IPS-18c (cell line): ENCODE data around the gene TSPAN18.
A peak's percentile ranks its signal among the peaks of the same experiment; 100 is the strongest.

Source experiments
- H3K4me3 ChIP-seq: 2 replicates; pipeline ENCODE4 v1.7.0; 2013; ENCODE audit warnings: low read depth, mild to moderate bottlenecking, low read length, moderate library complexity; ENCODE audit not compliant: insufficient read depth
- H3K9me3 ChIP-seq: one replicate; pipeline ENCODE4 v1.6.1; 2013; ENCODE audit warnings: mild to moderate bottlenecking, low read length, moderate library complexity; ENCODE audit not compliant: control insufficient read depth, insufficient read depth

TSPAN18 gene

DNA sequence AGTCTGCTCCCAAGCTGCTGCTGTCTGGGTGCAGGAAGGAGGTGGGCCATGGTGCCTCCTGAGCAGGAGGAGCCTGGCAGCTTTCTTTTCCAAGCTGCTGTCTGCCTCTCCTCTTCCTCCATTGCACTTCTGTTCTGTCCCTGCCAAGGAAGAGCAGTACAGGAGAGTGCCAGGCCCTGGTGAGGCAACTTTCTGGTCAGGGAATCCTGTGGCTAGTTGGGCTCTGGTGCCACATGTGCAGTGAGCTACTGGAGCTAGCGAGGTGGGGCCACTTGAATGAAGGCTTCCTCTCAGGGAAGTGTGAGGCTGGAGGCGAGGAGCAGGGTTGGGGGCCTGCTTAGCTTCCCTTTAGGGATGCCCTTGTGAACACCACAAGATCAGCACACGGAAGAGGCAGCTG, 90.0 kb downstream of the TSPAN18 start:
- Histone ChIP-seq H3K4me3 (no peak overlapping the region), H3K9me3 (no peaks in the 10 kb centered on the region)

GRCh38 chr11:44817207-44817949, 90.6 kb downstream of the TSPAN18 start:
- Histone ChIP-seq H3K9me3 (no peaks in the 10 kb centered on the region), H3K4me3 (no peak overlapping the region)

GRCh38 chr11:44818110-44818509, 91.3 kb downstream of the TSPAN18 start:
- Histone ChIP-seq H3K9me3 (no peaks in the 10 kb centered on the region), H3K4me3 (no peak overlapping the region)

GRCh38 chr11:44819346-44819745, 92.6 kb downstream of the TSPAN18 start:
- Histone ChIP-seq H3K4me3 (no peak overlapping the region), H3K9me3 (no peaks in the 10 kb centered on the region)

GRCh38 chr11:44822369-44822768, 95.6 kb downstream of the TSPAN18 start:
- Histone ChIP-seq H3K9me3 (no peaks in the 10 kb centered on the region), H3K4me3 (no peak overlapping the region)

DNA sequence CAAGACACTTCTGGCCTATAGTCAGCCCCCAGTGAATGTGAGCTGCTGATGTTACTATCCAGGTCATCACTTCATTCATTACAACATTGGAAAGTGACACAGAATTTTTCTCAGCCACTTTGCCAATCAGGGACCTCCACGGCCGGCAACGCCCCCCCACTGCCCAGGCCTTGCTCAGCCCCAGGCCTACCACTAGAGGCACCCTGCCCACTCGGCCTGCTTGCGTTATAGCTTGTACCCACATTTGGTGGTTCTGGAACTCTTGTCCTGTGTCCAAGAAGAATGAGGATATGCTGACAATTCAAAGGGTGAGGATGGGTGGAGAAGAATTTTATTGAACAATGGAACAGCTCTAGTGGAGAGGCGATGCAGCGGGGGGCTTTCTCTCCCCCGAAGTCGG, 96.2 kb downstream of the TSPAN18 start:
- no peak overlapping the region; the same call in 1 of the 2 replicates for H3K4me3 ChIP-seq
- H3K9me3 ChIP-seq, result no peaks in the 10 kb centered on the region

GRCh38 chr11:44823868-44824267, 97.1 kb downstream of the TSPAN18 start:
- H3K4me3 ChIP-seq, result no peak overlapping the region
- no peaks in the 10 kb centered on the region for H3K9me3 ChIP-seq

DNA sequence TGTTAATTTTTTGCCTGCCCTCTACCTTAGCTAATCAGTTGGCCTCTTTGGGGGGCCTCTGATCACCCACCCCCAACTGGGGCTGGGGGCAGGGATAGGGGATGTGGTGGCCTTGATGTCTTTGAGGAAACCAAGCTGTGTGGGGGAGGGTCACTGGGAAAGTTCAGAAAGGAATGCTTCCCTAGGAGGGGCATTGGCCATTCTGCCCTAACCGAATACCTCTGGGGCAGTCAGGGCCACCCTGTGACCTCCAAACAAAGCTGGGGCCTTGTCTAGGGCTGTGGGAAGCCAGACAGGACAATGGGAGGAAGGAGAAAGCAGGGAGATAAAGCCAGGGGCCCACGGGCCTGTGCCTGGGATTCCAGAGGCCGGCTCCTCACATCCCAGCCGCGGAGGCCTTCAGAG, 97.5 kb downstream of the TSPAN18 start:
- H3K4me3 ChIP-seq, result no peak overlapping the region

GRCh38 chr11:44825058-44825785, 98.5 kb downstream of the TSPAN18 start:
- peak overlapping the region; percentile 0; the same call in 1 of the 2 replicates for H3K4me3 ChIP-seq
- H3K9me3 ChIP-seq, result no peaks in the 10 kb centered on the region

More for the DNA sequence above, 97.5 kb downstream of the TSPAN18 start:
- H3K9me3 ChIP-seq, result no peaks in the 10 kb centered on the region

- no peak overlapping the region for H3K4me3 ChIP-seq
- no peaks in the 10 kb centered on the region for H3K9me3 ChIP-seq
These were observed 100.3 kb downstream of the TSPAN18 start for GRCh38 chr11:44826922-44827643.

- H3K4me3 ChIP-seq, result no peak overlapping the region; the same call in 1 of the 2 replicates
- H3K9me3 ChIP-seq, result no peaks in the 10 kb centered on the region
These were observed 101.5 kb downstream of the TSPAN18 start for GRCh38 chr11:44828296-44828695.

GRCh38 chr11:44829838-44830237, 103.1 kb downstream of the TSPAN18 start:
- Histone ChIP-seq H3K4me3 (no peak overlapping the region), H3K9me3 (no peaks in the 10 kb centered on the region)

- Histone ChIP-seq H3K9me3 (no peaks in the 10 kb centered on the region), H3K4me3 (no peak overlapping the region)
These were observed 105.0 kb downstream of the TSPAN18 start for GRCh38 chr11:44831605-44832394.

DNA sequence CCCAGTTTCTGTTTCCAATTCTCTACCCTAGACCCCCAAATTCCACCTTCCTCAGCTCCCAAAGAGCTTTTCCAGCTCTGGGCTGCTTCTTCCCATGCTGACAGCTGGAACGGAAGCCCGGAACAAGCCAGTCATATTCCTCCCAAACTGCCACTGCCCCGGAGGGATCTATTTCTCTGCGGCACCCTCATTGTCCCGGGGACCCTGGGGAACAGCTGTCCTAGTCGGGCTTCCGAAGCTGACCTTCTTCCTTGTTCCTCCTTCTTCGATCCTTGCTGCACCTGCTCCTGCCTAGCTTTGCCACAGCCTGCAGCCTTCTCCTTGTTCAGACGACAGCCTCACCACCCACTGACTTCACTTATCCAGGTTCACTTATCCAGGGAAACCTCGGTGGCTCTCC, 105.7 kb downstream of the TSPAN18 start:
- no peaks in the 10 kb centered on the region for H3K9me3 ChIP-seq
- no peak overlapping the region for H3K4me3 ChIP-seq

DNA sequence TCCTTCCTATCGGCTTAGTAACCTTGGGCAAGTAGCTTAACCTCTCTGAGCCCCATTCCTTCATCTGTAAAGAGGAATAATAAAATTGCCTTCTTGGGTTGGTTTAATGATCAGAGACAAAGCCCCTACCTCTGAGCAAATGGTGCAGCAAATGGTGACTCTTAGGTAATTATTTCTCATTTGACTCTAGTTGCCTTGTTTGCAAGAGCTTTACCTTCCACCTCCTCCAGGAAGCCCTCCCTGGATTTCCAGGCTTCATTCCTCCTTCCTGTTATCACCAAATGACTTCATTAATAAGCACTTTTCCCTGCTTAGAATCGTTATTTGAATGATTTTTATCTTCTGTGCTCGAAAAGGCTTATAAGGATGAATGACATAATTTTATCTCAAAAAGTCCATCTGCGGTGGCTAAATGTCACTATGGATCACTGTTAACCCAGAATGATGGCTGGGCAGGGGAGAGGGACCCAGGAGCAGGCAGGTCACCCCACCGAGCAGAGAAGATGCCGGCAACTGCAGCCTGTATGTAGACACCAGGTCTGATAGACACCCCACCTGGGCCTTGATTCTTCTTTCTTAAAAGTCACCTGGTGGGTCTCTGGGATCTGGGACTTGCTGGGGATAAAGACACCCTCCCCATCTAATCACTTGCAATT, 106.6 kb downstream of the TSPAN18 start:
- H3K4me3 ChIP-seq, result no peak overlapping the region

DNA sequence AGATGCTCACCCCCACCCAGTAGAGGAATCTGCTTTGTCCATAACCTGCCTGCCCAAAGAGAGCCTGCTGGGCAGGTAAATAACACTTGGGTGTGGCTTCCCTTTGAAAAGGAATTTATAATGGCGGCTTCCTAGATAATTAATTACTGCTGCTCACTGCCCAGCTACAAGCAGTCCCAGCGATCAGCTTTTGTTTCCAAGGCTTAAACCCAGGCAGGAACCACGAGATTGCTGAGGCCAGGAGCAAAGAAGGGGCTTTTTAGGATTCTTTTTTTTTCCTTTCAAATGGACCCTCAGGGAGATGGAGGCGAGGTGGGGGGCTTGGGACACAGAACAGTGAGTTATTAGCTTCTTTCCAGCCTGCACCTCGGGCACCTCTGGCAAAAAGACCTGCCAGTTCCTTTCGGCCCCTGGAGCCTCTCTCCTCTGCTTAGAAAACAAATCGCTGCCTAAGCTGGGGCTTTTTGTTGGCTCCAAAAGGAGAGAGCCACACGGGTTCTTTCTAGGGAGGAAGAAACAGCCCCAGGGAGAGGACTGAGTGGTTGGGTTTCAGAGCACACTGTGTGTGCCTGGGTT, 107.2 kb downstream of the TSPAN18 start:
- Histone ChIP-seq H3K9me3 (no peaks in the 10 kb centered on the region), H3K4me3 (no peak overlapping the region)

More for the DNA sequence above, 106.6 kb downstream of the TSPAN18 start:
- H3K9me3 ChIP-seq, result no peaks in the 10 kb centered on the region
